ENCODE data around the gene ZDHHC3. TPM values are rescaled to one million over a fixed set of nuclear protein-coding genes. Genes with fewer than 3 reads are reported as not detected.

ZDHHC3 gene
- total RNA-seq, 1 experiment from 2014 or later: 122 TPM

GRCh38 chr3:44903751-44904150 lies 72.2 kb downstream of the ZDHHC3 start:
- CTCF ChIA-PET: no interaction called here
- no peaks in the 10 kb centered on the region for H3K27me3 ChIP-seq (ENCODE audit: low read length)
- ATAC-seq: no peak
- no peak overlapping the region for H3K4me2 ChIP-seq (ENCODE audit: low read length)
- no peaks in the 10 kb centered on the region for H3K36me3 ChIP-seq (ENCODE audit: low read depth, low read length)
- no peaks in the 10 kb centered on the region for H3K9me3 ChIP-seq (ENCODE audit: low read length)
- H3K9ac ChIP-seq (ENCODE audit: low read length): no peak overlapping the region
- intact Hi-C loops (cut with micrococcal nuclease): no loop called here
- H3K4me3 ChIP-seq (ENCODE audit: low read length): no peak overlapping the region
- TF ChIP-seq EZH2phosphoT487 (IDR thresholded peaks at IDR 0.05; ENCODE audit: borderline replicate concordance, low read length) (no peak), EZH2 (IDR thresholded peaks at IDR 0.05; ENCODE audit: low read length, unreplicated experiment) (no peak)
- TF ChIP-seq, protein P1, sequence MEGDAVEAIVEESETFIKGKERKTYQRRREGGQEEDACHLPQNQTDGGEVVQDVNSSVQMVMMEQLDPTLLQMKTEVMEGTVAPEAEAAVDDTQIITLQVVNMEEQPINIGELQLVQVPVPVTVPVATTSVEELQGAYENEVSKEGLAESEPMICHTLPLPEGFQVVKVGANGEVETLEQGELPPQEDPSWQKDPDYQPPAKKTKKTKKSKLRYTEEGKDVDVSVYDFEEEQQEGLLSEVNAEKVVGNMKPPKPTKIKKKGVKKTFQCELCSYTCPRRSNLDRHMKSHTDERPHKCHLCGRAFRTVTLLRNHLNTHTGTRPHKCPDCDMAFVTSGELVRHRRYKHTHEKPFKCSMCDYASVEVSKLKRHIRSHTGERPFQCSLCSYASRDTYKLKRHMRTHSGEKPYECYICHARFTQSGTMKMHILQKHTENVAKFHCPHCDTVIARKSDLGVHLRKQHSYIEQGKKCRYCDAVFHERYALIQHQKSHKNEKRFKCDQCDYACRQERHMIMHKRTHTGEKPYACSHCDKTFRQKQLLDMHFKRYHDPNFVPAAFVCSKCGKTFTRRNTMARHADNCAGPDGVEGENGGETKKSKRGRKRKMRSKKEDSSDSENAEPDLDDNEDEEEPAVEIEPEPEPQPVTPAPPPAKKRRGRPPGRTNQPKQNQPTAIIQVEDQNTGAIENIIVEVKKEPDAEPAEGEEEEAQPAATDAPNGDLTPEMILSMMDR (conservative IDR thresholded peaks at IDR 0.05; ENCODE audit: low read depth, low read length): no peak
- no peaks in the 10 kb centered on the region for H4K20me1 ChIP-seq (ENCODE audit: low read length)
- peaks cover 11% of the 10 kb centered on the region for H3K4me1 ChIP-seq (ENCODE audit: insufficient read depth, low read length)
- H3K9me2 ChIP-seq (replicated peaks; ENCODE audit: low read length): no peaks in the 10 kb centered on the region
- H2AFZ ChIP-seq (ENCODE audit: low read length): no peak overlapping the region
- no TSS peak for BruUV-seq (replicated peaks)
- POLR2A ChIA-PET (ENCODE audit: unreplicated experiment): no interaction called here
- no peaks in the 10 kb centered on the region for H3F3A ChIP-seq (ENCODE audit: low read length, unreplicated experiment)
- H3K79me2 ChIP-seq (ENCODE audit: low read length): no peaks in the 10 kb centered on the region
- no peak for DNase-seq
- no peak overlapping the region for H3K27ac ChIP-seq (ENCODE audit: low read length)

DNA sequence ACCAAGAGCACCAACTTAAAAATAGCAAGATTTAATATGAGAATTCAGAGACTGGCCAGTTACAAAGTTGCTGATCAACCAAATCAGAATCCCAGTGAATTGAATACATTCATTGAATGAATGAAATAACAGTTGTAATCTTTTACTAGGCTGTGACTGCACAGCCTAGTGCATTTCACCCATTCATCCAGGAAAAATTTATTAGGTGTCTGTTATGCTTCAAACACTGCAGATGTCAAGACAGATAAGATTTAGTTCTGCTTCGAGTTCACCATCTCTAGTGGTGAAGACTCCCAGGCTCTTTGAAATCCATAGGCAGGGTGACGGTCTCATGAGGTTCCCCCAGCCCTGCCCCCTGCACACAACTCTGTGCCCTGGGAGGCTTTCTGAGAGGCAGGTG lies 72.7 kb downstream of the ZDHHC3 start:
- Histone ChIP-seq H3K4me2 (ENCODE audit: low read length) (no peak overlapping the region), H3K27me3 (ENCODE audit: low read length) (no peaks in the 10 kb centered on the region), H3K27ac (ENCODE audit: low read length) (no peak overlapping the region), H3K9me2 (replicated peaks; ENCODE audit: low read length) (no peaks in the 10 kb centered on the region), H3K9ac (ENCODE audit: low read length) (no peak overlapping the region), H3K36me3 (ENCODE audit: low read depth, low read length) (no peaks in the 10 kb centered on the region), H3F3A (ENCODE audit: low read length, unreplicated experiment) (no peaks in the 10 kb centered on the region), H2AFZ (ENCODE audit: low read length) (no peak overlapping the region), H3K9me3 (ENCODE audit: low read length) (no peaks in the 10 kb centered on the region), H3K4me1 (ENCODE audit: insufficient read depth, low read length) (peaks cover 11% of the 10 kb centered on the region), H3K4me3 (ENCODE audit: low read length) (no peak overlapping the region), H3K79me2 (ENCODE audit: low read length) (no peaks in the 10 kb centered on the region), H4K20me1 (ENCODE audit: low read length) (no peaks in the 10 kb centered on the region)
- no TSS peak for BruUV-seq (replicated peaks)
- ChIA-PET CTCF (no interaction called here), POLR2A (ENCODE audit: unreplicated experiment) (no interaction called here)
- TF ChIP-seq, protein P1 (conservative IDR thresholded peaks at IDR 0.05; ENCODE audit: low read depth, low read length): no peak
- TF ChIP-seq EZH2phosphoT487 (IDR thresholded peaks at IDR 0.05; ENCODE audit: borderline replicate concordance, low read length): no peak
- no peak for TF ChIP-seq EZH2 (IDR thresholded peaks at IDR 0.05; ENCODE audit: low read length, unreplicated experiment)
- intact Hi-C loops (cut with micrococcal nuclease): no loop called here
- ATAC-seq (peak; percentile 21; the same call in 1 of the 2 replicates), DNase-seq (no peak)

DNA sequence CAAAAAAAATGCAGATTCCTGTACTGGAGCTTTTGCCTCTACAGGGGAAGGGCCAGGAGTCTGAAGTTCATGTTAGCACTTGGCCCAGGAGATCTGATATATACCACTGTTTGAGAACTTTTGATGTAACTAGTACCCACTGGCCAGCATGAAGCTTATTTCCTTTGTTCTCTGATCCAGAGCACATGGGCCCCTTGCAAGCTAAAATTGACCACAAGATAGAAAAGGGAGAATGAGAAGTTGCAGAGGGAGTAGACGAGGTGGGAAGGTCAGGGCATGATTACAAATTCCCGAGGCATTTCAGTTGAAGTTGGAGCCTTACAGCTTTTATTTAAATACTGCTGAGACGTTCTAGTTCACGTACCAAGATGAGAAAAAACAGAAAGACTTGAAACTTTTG lies 73.3 kb downstream of the ZDHHC3 start:
- H3K9me3 ChIP-seq (ENCODE audit: low read length): no peaks in the 10 kb centered on the region
- no peaks in the 10 kb centered on the region for H3F3A ChIP-seq (ENCODE audit: low read length, unreplicated experiment)
- BruUV-seq (replicated peaks): no TSS peak
- POLR2A ChIA-PET (ENCODE audit: unreplicated experiment): no interaction called here
- H3K79me2 ChIP-seq (ENCODE audit: low read length): no peaks in the 10 kb centered on the region
- TF ChIP-seq, protein P1 (conservative IDR thresholded peaks at IDR 0.05; ENCODE audit: low read depth, low read length): no peak
- TF ChIP-seq EZH2 (IDR thresholded peaks at IDR 0.05; ENCODE audit: low read length, unreplicated experiment) (no peak), EZH2phosphoT487 (IDR thresholded peaks at IDR 0.05; ENCODE audit: borderline replicate concordance, low read length) (no peak)
- H3K27me3 ChIP-seq (ENCODE audit: low read length): no peaks in the 10 kb centered on the region
- CTCF ChIA-PET: no interaction called here
- DNase-seq: no peak
- H3K9me2 ChIP-seq (replicated peaks; ENCODE audit: low read length): no peaks in the 10 kb centered on the region
- no peaks in the 10 kb centered on the region for H3K36me3 ChIP-seq (ENCODE audit: low read depth, low read length)
- no peak overlapping the region for H2AFZ ChIP-seq (ENCODE audit: low read length)
- peaks cover 10% of the 10 kb centered on the region for H3K4me1 ChIP-seq (ENCODE audit: insufficient read depth, low read length)
- no peak overlapping the region for H3K27ac ChIP-seq (ENCODE audit: low read length)
- intact Hi-C loops (cut with micrococcal nuclease): no loop called here
- no peak for ATAC-seq
- no peaks in the 10 kb centered on the region for H4K20me1 ChIP-seq (ENCODE audit: low read length)
- H3K4me3 ChIP-seq (ENCODE audit: low read length): no peak overlapping the region
- no peak overlapping the region for H3K9ac ChIP-seq (ENCODE audit: low read length)
- H3K4me2 ChIP-seq (ENCODE audit: low read length): no peak overlapping the region

Data from PC-3 (cell line).